Glutamatergic neuron (in vitro differentiated cells): ENCODE results near the gene KCNQ1. TPM values are rescaled to one million over a fixed set of nuclear protein-coding genes. Genes with fewer than 3 reads are reported as not detected.

Experiments
- DNase-seq: peaks from one replicate; pipeline ENCODE4 v3.0.0; 2022
- H3K27ac Mint-ChIP-seq: one replicate; pipeline ENCODE4 v1.8.0; 2020; ENCODE audit warnings: mild to moderate bottlenecking, mixed read lengths, inconsistent platforms; ENCODE audit not compliant: unreplicated experiment
- H3K27me3 Mint-ChIP-seq: one replicate; pipeline ENCODE4 v1.8.0; 2020; ENCODE audit warnings: mild to moderate bottlenecking, moderate library complexity, mixed read lengths, inconsistent platforms; ENCODE audit not compliant: unreplicated experiment
- H3K36me3 Mint-ChIP-seq: one replicate; pipeline ENCODE4 v1.8.0; 2020; ENCODE audit warnings: mild to moderate bottlenecking, mixed read lengths, inconsistent platforms; ENCODE audit not compliant: unreplicated experiment
- H3K4me1 Mint-ChIP-seq: one replicate; pipeline ENCODE4 v1.8.0; 2020; ENCODE audit warnings: mild to moderate bottlenecking, low read depth, mixed read lengths, inconsistent platforms; ENCODE audit not compliant: unreplicated experiment
- H3K4me3 Mint-ChIP-seq: one replicate; pipeline ENCODE4 v1.8.0; 2020; ENCODE audit warnings: mild to moderate bottlenecking, mixed read lengths, inconsistent platforms; ENCODE audit not compliant: unreplicated experiment
- H3K9me3 Mint-ChIP-seq: one replicate; pipeline ENCODE4 v1.8.0; 2020; ENCODE audit warnings: mild to moderate bottlenecking, moderate library complexity, mixed read lengths, inconsistent platforms; ENCODE audit not compliant: unreplicated experiment
- CTCF ChIP-seq: fragments of 200-600 bp; sonication (generic); IDR thresholded peaks from one replicate; pipeline ENCODE4 v1.5.0; 2021; ENCODE audit not compliant: partially characterized antibody, unreplicated experiment
- total RNA-seq: library from RNA; stranded (reverse); fragmentation: NEBNext Ultra II Directional; extraction: Animal tissue kit (Norgen Biotek cat#: 25700); gene quantifications from one replicate; pipeline ENCODE4 v1.2.1, GENCODE V29; 2021; ENCODE audit not compliant: unreplicated experiment

The KCNQ1 gene
- total RNA-seq, 1 donor from 2014 or later: 0.44 TPM

GRCh38 chr11:2401436-2401984, 43.3 kb upstream of the KCNQ1 start:
- Mint-ChIP-seq H3K27me3 (peaks cover 7% of the 10 kb centered on the region), H3K4me1 (peaks cover 5% of the 10 kb centered on the region), H3K4me3 (peak overlapping the region; percentile 92), H3K27ac (peak overlapping the region; percentile 28), H3K9me3 (peaks cover 6% of the 10 kb centered on the region), H3K36me3 (no peaks in the 10 kb centered on the region)
- TF ChIP-seq CTCF: no peak
- no peak for DNase-seq

- H3K36me3 Mint-ChIP-seq: no peaks in the 10 kb centered on the region
- H3K4me3 Mint-ChIP-seq: peak overlapping the region; percentile 92
- DNase-seq: no peak
- H3K4me1 Mint-ChIP-seq: peaks cover 5% of the 10 kb centered on the region
- peaks cover 8% of the 10 kb centered on the region for H3K27me3 Mint-ChIP-seq
- no peak for TF ChIP-seq CTCF
- peaks cover 5% of the 10 kb centered on the region for H3K9me3 Mint-ChIP-seq
- H3K27ac Mint-ChIP-seq: no peak overlapping the region
These were observed 42.7 kb upstream of the KCNQ1 start for GRCh38 chr11:2402106-2402505.

GRCh38 chr11:2402890-2403645, 41.7 kb upstream of the KCNQ1 start:
- H3K27me3 Mint-ChIP-seq: peaks cover 6% of the 10 kb centered on the region
- no peaks in the 10 kb centered on the region for H3K36me3 Mint-ChIP-seq
- no peak overlapping the region for H3K27ac Mint-ChIP-seq
- TF ChIP-seq CTCF: no peak
- H3K9me3 Mint-ChIP-seq: peaks cover 5% of the 10 kb centered on the region
- no peak for DNase-seq
- H3K4me3 Mint-ChIP-seq: no peak overlapping the region
- H3K4me1 Mint-ChIP-seq: peaks cover 5% of the 10 kb centered on the region

- H3K4me1 Mint-ChIP-seq: peaks cover 3% of the 10 kb centered on the region
- no peak for TF ChIP-seq CTCF
- H3K9me3 Mint-ChIP-seq: peaks cover 2% of the 10 kb centered on the region
- H3K27ac Mint-ChIP-seq: no peak overlapping the region
- H3K4me3 Mint-ChIP-seq: no peak overlapping the region
- peaks cover 6% of the 10 kb centered on the region for H3K27me3 Mint-ChIP-seq
- DNase-seq: no peak
- no peaks in the 10 kb centered on the region for H3K36me3 Mint-ChIP-seq
These were observed 40.0 kb upstream of the KCNQ1 start for GRCh38 chr11:2404735-2405196.

GRCh38 chr11:2406451-2406850, 38.4 kb upstream of the KCNQ1 start:
- Mint-ChIP-seq H3K36me3 (no peaks in the 10 kb centered on the region), H3K9me3 (peaks cover 2% of the 10 kb centered on the region), H3K4me3 (no peak overlapping the region), H3K4me1 (peaks cover 1% of the 10 kb centered on the region), H3K27me3 (peaks cover 5% of the 10 kb centered on the region), H3K27ac (no peak overlapping the region)
- no peak for TF ChIP-seq CTCF
- no peak for DNase-seq
